CD4-positive, alpha-beta T cell treated with Interleukin-12 subunit alpha and Interleukin-12 subunit beta, for 1 hour (primary cell): ENCODE results near the gene OPTN.
A peak's percentile ranks its signal among the peaks of the same experiment; 100 is the strongest.
"Not testable (repeated sequence)": the region's sequence is repeated elsewhere in the genome, so short reads cannot be mapped to it uniquely, and the experiment has no call there.

Source experiments
- DNase-seq: peaks from one replicate; pipeline ENCODE4 v3.0.0-alpha.2; 2020

The OPTN gene

DNA sequence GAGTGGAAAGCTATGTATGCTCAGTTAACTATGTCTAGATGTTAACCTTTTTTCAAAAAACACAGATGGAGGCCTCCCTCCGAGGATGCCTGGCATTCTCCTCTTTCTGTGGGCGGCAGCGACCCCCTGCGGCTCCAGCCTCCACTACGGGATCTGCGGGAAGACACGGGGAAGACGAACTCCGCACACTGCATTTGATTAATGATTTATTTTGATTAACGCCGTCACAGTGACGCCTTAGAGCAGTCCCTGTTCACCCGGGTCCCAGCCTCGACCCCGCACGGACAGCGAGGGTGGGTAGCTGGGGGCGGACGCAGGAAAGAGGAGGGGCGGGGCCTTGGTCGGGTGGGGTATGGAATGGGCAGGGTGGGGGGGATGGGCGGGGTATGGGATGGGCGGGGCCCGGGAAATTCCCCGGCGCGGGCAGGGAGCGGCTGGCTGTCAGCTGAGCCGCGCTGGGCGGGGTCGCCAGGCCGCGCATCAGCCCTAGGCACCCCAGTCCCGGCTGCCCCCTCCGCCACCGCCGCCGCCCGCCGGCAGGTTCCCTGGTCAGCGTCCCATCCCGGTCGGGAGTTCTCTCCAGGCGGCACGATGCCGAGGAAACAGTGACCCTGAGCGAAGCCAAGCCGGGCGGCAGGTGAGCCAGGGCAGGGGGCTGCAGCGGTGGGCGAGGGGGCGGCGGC lies at the start of gene OPTN:
Gene OPTN (plus strand): TSS at position 498 of the 683 bp plus-strand sequence. CDS start 8,960 bp downstream, outside the sequence.
- DNase-seq = peak; percentile 86

DNA sequence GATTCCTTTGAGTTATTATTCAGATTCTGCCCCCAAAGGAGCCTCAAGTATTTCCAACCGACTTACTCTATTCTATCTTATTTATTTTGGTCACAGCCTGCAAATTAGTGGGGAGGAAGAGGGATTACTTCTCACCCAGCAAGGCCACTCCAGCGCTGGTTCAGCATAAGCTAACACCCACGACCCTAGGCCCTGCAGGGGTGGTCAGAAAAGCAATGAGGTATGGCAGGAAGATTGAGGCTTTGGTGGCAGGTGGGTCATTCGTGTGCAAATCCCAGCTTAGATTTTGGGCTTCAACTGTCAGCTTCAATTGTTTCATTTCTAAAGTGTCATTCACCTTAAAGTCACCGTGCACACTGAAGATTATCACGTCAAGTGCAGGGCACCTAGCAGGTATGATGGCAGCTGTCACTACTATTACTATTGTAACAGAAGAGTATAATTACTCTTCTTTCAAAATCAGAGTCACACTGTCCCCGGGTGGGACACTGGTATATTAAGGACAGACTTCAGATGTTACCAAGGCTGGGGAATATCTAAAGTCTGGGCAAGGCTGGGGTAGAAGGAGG lies 48.8 kb upstream of the OPTN start:
- no peak for DNase-seq

DNA sequence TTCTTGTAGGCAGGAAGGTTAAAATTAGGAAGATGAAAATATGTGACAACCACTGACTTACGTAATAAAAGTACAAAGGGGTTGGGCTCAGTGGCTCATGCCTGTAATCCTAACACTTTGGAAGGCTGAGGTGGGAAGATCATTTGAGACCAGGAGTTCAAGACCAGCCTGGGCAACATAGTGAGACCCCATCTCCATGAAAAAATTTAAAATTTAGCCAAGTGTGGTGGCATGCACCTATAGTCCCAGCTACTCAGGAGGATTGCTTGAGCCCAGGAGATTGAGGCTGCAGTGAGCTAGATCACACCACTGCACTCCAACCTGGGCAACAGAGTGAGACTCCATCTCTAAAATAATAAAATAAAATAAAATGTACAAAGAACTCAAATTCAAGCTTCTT lies 46.8 kb upstream of the OPTN start:
- DNase-seq = not testable (repeated sequence)

DNA sequence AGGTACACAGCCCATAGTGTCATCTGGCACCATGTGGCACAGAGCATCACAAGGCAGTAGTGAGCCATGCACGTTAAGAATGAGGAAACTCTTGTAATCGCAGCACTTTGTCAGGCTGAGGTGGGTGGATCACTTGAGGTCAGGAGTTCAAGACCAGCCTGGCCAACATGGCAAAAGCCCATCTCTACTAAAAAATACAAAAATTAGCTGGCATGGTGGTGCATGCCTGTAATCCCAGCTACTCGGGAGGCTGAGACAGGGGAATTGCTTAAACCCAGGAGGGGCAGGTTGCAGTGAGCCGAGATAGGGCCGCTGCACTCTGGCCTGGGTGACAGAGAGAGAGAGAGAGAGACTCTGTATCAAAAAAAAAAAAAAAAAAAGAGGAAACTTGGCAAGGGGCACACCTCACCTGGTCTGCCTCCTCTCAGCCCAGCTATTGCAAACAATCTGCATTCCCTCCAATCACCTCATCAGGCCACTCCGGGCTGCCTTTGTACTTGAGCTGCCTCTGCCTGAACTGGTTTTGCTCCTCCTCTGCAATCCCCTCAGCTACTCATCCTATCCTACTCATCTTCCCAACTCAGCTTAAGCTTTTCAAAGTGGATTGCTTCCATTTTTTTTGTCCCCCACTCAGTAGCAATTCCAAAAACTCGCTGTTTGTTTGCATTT lies 46.0 kb upstream of the OPTN start:
- no peak for DNase-seq

- no peak for DNase-seq
These were observed 45.1 kb upstream of the OPTN start for GRCh38 chr10:13054844-13055243.

DNA sequence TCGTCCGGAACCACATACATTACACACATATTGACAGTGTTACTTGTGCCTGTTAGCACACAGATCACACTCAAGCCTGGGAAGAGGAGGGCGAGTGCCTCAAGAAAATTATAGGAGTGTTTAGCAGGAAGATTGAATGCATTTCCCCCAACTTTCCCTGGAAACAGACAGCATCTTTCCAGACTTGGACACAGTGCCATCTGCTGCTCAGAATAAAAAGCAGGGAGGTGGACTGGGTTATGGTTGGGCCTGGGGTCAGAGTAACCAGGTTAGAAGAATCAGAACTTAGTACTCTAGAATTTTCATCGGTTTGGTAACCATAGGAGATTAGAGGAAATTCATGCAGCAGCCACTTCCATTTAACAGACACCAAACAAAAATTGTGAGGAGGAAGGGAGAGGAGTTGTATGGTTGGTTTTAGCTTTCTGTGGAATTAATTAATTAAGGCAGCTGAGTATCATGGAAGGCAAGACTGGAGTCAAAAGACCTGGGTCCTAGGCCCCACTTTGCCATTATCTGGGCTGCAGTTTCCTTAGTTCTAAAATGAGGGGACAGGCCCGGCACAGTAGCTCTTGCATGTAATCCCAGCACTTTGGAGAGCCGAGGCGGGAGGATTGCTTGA lies 43.4 kb upstream of the OPTN start:
- DNase-seq = no peak

DNA sequence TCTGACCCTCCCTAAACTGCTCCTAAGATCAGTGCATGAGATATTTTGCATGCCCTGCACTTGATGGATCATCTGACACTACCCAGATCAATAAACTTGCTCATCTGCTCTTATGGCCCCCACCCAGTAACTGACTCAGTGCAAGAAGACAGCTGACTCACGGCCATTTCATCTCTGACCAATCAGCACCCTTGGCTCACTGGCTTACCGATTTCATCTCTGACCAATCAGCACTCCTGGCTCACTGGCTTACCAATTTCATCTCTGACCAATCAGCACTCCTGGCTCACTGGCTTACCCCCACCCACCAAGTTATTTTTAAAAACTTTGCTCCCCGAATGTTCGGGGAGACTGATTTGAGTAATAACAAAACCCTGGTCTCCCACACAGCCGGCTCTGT lies 37.2 kb upstream of the OPTN start:
- no peak for DNase-seq

DNA sequence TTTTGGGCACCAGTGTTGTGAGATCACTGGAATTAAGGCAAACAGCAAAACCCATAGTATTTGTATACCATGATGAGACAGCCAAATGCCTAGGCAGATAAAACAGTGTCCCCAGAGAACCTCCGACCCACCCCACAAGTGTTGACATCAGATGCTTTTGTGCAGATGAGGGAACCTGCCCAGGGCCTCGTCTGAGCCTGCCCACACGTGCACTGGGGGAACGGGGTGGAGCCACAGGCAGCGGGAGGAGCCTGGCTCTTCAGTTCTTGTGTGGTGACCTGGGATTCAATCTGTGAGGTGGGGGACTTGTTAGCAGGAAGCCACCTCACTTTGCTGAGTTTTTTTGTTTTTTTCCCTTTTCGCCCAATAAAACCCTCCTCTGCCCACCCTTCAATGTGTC lies 33.4 kb upstream of the OPTN start:
- no peak for DNase-seq

- no peak for DNase-seq
These were observed 32.5 kb upstream of the OPTN start for GRCh38 chr10:13067431-13067830.

DNA sequence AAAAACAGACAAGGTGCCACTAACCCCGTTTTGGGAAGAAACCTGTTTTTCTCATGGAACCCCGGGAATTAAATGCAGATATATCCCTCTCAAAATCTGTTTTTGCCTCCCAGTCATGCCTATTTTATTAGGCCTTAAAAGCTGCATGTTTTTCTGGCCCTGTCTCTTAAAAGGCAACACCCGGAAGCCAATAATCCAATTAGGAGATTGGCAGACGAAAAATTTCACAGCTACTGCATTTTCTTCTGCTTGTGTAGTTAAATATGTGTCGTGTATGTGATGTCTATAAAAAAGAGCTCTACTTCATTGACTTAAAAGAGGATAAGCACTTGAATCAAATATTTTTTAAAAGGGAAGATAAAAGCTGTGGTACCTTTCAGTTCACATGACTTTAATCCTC lies 31.9 kb upstream of the OPTN start:
- DNase-seq = no peak

DNA sequence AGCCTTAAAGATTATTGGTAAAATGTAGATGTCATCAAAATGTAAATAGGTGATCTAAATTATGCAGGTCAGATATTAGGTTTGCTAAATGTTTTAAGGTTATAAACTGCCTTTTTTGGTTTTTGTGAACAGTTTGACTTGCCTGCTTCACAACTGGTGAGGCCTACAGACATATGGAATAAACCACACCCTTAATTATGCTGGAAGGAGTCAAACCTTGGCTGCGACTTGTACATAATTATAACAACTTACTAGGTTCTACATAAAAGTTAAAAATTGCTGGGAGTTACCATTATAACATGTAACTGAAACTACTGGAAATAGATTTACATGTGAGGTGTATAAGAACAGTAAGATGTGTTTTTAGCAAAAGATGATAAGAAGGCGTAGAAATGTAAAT lies 31.5 kb upstream of the OPTN start:
- DNase-seq = no peak

DNA sequence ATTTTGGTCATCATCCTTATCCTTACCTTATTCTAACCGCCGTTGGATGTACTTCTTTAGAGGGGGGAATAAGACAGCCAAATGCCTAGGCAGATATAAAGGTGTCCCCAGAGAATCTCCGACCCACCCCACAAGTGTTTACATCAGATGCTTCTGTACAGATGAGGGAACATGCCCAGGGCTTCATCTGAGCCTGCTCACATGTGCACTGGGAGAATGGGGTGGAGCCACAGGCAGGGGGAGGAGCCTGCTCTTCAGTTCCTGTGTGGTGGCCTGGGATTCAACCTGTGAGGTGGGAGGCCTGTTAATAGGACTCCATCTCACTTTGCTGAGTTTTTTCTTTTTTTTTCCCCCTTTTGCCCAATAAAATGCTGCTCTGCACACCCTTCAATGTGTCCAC lies 27.6 kb upstream of the OPTN start:
- no peak for DNase-seq

DNA sequence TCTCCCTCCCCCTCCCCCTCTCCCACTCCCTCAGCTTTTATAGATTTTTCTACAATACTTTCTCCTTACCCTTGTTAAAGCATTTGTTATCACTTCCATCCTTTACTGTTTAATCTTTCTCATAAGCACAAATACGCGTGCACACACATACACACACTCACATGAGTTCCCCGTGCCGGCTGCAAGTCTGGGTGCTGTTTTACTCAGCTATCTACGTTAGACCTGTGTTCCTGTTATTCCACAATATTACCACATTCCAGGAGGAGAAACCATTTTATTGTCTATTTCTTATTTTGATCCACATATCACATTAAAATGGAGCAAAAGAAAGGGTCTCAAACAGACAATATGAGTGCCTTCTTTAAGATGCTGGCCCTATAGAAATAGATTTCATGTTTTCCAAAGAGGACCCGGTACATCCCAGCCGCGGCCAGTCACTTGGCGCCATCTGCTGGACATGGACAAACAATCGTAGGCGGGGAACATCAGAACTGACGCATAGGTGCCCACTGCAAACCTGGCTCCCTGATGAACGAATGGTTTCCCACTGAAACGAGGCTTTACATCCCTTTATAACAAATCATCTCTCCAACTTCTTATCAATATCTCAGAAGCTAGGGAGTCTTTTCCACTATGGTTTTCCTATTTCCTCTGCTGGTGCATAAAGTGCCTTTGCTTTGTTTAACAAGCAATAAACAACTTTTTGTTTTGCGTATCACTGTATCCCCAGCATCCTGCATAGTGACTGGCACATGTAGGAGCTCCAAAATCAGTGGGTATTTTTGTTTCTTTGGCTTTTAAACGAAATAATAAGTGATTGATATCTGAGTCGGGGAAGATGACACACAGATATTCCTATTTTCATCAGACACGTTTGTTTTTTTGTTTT lies 25.2 kb upstream of the OPTN start:
- DNase-seq = peak; percentile 46

DNA sequence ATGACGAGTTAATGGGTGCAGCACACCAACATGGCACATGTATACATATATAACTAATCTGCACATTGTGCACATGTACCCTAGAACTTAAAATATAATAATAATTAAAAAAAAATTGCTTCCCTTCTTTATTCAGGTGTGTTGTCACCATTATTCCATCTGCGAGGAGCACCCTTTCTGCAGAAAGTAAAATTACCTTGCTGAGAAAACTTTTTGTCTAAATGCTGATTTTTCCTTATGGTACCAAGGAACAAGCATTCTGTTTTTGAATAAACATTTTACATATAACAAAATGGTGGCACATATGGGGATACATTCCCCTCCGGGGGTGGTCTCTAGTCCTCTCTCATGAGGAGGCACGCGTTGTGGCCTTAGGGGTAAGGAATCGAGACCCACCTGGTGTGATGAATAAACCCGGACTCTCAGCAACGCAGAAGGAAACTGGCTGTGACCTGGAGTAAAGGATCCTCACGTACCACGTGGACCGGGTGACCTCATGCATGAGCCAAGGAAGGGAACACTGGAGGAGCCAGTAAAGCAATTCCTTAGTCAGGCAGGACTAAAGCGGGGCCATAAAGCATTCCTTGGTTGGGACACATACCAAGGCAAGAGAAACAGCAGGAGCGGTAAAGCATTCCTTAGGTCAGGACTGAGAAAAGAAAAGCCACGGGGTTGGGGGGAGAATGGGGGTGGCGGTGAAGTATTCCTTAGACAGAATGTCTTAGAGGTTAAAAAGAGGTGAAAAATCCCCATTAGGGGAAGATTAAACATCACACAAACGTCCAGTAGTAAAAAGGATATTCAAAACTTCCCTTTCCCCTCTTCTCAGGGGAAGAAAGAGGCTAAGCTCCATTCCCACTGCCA lies 20.8 kb upstream of the OPTN start:
- no peak for DNase-seq

DNA sequence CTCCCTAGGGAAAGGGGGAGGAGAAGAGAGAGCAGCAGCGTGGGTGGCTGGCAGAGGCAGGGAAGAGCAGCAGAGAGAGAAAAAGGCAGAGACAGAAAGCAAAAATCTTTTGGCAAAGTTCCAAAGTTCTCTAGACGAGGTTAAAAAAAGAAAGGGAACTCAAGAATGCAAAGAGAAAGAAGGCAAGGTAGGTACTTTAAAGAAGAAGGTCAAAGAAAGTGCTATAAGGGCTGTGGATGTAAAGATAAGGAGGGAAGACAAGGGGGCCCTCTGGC lies 20.2 kb upstream of the OPTN start:
- no peak for DNase-seq

GRCh38 chr10:13080643-13081042 lies 19.3 kb upstream of the OPTN start:
- no peak for DNase-seq

DNA sequence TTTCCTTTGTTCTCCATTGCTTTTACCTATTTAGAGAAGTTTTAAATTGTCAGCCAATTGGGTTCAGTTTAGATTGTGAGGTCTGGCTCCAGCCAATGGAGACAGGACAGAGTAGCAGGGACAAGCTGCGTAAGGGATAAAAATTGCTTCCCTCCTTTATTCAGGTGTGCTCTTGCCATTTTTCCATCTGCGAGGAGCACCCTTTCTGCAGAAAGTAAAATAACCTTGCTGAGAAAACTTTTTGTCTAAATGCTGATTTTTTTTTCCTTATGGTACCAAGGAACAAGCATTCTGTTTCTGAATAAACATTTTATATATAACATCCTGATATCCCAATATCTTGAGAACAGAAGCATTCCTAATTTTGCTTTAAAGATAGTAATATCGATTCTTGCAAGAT lies 16.3 kb upstream of the OPTN start:
- DNase-seq = not testable (repeated sequence)

DNA sequence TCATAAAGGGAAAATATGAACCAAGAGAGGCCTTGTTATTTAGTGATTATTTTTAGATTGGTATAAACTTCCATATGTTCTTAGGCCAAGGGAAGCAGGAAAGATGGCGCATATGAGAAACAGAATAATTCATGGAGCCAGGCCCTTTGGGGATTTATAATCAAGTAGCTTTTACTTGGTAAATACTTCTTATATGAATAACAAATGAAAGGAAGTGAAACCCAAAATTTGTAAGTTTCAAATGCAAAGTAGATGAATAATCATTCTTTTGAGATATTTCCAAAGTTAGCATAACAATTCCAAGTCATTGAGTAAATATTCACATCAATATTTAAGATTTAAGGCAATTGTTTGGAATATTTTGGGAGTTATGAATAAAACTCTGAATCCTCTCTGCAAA lies 13.9 kb upstream of the OPTN start:
- no peak for DNase-seq

- no peak for DNase-seq
These were observed 12.4 kb upstream of the OPTN start for GRCh38 chr10:13087601-13087985.

- no peak for DNase-seq
These were observed 11.9 kb upstream of the OPTN start for GRCh38 chr10:13087986-13088618.

- no peak for DNase-seq
These were observed 10.6 kb upstream of the OPTN start for GRCh38 chr10:13089345-13089744.

DNA sequence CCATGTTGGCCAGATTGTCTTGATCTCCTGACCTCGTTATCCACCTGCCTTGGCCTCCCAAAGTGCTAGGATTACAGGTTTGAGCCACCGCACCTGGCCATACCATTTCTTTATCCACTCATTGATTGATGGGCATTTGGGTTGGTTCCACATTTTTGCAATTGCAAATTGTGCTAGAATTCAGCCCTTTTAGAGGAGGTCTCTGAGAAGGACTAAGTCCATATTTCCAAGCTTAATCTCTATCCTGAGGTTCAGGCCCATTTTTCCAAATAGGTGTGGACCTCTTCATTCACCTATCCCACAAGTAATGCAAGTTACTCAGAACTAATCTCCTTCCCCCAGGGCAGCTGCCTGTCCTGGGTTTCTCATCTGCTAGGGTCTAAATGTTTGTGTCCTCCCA lies 9.7 kb upstream of the OPTN start:
- no peak for DNase-seq
